Activated CD4-positive, alpha-beta T cell treated with anti-CD3 and anti-CD28 coated beads for 1 hour (primary cell): ENCODE results near the gene SPIC.
"Not testable (repeated sequence)": the region's sequence is repeated elsewhere in the genome, so short reads cannot be mapped to it uniquely, and the experiment has no call there.

ENCODE experiments used
- DNase-seq: peaks from one replicate; pipeline ENCODE4 v3.0.0-alpha.2; 2020

SPIC gene

DNA sequence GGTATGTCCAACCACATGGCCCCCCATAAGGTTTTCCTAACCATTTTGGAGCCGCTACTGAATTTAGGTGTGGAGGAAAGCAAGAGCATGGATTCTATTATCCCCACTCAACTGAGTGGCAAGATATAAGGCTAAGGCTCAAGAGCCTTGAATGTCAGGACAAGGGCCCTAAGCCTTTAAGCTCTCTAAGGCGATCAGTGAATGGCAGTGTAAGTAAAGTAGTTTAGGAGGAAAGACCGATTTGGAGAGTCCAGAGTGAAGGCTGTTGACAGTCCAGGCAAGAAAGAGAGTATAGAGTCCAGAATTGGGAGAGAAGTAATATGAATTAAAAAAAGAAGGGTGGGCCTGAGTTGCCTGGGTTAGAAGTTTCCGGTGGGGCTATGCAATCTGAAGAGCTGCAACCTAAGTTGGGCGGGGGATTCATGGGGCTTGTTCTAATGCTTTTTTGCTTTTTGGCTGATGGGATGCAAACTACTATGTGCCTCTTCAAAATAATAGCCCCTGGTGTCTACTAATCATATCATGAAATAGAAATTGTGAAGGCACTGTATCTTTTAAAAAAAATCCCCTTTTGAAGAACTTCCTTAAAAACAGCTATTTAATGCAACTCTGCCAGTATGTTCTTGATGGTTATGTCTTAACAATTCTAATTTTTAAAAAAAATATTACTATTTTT, at the start of gene SPIC:
TSS of gene SPIC (plus strand) at position 626 of the 676 bp plus-strand sequence. CDS start 1,569 bp downstream, outside the sequence.
- DNase-seq = no peak

DNA sequence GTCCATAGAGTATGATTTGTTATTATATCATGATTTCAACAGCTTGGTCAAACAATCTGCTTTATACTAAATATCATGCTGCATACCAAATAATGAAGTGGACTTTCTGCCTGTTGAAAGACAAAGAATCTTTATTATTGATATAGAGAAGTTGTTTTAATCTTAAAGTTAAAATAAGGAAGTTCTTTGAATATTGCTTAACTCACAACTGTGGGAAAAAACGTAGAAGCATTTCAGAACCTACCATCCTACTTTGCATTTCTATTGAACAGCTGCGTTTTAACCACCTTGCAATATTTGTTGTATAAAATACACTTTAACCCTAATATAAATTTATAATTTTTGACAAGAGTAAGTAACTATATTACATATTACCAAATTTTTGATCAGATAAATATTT, 44.7 kb upstream of the SPIC start:
- no peak for DNase-seq

DNA sequence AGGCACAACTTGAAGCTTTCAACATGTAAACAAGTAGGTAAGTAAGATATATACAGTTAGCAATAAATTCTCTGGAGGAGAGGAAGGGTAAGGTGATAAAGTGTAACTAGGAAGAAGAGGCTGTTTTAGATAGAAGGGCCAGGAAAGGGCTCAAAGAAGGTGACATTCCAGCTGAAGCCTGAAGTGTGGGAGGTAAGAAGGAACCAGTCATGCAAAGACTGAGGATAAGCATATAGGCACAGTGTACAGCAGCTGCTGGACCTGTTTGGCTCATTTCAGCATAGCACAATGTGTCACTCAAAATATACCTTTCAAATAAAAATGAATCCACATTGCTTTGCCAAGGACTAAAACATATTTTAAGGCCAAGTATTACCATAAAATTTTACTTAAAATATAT, 39.0 kb upstream of the SPIC start:
- no peak for DNase-seq

DNA sequence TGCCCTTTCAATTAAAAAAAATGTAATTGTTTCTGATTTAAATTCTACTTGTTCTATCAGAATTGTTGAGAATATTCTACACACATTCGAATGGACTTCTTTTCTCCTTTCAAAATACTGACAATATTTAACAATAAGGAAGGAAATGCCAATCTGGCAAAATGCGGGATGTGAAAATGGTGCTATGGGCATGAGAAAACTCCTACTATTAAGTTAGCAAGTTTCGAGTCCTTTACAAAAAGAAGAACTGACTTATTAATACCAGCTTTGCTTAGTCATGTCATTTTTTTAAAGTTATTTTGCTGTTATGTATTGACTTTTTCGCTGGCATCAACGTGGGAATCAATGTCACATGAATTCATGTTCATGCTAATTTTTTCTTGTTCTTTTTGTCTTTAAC, 35.9 kb upstream of the SPIC start:
- no peak for DNase-seq

DNA sequence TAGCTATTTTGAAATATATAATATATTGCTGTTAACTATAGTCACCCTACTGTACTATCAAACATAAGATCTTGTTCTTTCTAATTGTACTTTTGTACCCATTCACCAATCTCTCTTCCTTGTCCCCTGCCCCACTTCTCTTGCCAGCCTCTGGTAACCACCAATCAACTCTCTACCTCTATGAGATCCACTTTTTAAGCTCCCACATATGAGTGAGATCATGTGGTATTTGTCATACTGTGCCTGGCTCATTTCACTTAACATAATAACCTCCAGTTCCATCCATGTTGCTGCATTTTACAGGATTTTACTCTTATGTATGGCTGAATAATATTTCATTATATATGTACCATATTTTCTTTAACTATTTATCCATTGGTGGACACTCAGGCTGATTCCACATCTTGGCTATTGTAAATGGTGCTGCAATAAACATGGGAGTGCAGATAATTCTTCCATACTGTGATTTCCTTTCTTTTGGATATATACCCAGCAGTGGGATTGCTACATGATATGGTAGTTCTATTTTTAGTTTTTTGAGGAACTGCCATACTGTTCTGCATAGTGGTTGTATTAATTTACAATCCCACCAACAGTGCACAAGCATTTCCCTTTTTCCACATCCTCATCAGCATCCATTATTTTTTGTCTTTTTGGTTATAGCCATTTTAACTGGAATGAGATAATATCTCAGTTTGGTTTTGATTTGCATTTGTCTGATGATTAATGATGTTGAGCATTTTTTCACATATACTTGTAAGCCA, 33.5 kb upstream of the SPIC start:
- DNase-seq = no peak

DNA sequence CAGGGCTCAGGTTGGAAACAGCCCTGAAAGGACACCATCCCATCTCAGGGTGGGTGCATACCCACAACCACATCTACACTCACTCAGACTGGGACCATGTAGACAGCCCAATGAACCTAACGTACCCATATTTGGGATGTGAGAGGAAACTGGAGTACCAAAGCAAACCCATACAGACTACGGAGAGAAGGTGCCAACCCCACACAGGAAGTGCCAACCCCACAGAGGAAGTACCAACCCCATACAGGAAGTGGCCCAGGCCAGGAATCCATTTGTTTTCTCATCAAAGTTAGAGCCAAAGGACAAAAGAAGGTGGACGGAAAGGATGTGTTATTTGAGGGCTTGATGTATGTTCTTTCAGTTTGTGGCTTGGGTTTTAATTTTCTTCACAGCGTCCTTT, 19.5 kb upstream of the SPIC start:
- DNase-seq = no peak

DNA sequence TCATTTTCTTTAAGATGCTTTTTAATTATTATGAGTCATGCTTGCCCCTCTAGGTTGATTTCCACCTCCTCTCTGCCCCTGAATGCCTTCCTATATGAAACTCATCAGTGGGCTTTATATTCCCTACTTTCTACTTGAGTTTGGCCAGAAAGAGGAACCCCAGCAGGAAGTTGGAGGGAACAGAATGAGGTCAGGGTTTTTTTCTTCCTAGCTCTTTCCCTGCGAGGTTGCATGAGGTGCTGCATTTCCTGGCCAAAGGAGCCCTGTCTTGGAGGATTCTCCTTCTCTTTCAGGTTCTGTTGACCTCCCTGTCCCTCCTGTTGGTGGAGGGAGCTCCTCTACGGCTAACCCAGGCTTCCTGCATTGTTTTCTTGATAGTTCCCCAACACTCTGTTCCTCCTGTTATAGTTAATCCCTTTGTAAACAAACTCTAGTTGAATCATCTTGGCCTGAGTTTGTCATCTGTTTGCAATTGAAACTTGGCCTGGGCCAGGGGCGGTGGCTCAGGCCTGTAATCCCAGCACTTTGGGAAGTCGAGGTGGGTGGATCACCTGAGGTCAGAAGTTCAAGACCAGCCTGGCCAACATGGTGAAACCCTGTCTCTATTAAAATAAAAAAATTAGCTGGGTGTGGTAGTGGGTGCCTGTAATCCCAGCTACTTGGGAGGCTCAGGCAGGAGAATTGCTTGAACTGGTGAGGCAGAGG, 15.3 kb upstream of the SPIC start:
- DNase-seq = no peak

DNA sequence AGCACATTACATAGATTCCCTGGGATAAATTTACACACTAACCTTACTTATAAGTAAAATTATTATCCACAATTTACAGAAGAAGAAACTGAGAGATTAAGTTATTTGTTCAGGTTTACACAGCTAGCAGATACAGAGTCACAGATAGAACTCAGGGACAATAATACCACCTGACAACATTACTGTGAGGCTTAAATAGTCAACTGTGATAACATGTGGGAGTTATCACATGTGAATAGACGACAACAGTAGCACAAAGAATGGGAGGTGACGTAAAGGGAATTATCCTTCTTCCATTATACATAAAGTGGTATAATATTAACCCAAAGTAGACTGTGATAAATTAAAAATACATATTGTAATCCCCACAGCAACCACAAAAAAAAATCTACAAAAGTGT, 6.2 kb upstream of the SPIC start:
- DNase-seq = no peak

DNA sequence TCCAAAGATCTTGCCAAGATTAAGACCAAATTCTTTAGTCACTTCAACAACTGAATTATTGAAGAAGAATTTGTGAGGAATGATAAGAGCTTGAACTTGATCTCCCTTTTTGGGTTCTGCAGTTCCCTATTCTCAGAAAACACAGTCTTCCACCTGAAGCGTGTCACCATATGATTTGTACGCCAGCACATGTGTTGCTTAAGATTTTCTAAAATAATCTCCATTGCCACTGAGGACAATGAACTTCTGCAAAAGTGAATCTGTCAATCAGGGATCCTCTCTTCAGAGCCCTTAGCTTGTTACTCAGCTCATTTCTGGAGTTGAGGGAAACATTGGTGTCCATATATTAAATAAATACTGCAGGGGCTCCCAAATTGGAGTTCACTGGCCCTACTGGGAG, 4.2 kb upstream of the SPIC start:
- DNase-seq = no peak

DNA sequence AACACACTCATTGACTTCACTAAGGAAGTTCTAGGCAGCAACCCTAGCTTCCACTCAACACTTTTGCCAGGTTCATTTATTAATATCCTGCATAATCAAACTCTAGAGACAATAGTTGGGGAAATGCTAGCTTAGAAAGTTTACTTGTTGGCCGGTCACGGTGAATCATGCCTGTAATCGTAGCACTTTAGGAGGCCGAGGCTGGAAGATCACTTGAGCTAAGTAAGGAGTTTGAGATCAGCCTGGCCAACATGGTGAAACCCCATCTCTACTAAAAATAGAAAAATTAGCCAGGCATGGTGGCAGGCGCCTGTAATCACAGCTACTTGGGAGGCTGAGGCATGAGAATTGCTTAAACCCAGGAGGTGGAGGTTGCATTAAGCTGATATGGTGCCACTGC, 3.3 kb upstream of the SPIC start:
- DNase-seq = not testable (repeated sequence)

DNA sequence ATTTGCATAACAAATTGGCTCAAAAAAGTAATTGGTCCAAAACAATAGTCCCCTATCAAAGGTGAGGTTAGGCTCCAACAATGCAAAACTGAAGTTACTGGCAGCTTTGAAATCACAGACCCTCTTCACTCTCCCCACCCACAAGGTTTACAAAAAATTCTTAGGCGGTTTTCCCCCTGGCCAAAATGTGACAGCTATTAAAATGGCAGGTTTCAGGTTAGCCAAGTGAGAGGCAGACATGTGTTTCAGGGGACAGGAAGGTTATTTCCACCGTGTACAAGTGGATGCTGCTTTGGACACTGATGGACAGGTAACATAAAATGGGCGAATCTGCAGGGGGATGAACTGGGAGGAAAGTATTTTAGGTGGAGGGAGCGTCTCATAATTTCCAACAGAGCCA, 888 bp upstream of the SPIC start:
- no peak for DNase-seq

DNA sequence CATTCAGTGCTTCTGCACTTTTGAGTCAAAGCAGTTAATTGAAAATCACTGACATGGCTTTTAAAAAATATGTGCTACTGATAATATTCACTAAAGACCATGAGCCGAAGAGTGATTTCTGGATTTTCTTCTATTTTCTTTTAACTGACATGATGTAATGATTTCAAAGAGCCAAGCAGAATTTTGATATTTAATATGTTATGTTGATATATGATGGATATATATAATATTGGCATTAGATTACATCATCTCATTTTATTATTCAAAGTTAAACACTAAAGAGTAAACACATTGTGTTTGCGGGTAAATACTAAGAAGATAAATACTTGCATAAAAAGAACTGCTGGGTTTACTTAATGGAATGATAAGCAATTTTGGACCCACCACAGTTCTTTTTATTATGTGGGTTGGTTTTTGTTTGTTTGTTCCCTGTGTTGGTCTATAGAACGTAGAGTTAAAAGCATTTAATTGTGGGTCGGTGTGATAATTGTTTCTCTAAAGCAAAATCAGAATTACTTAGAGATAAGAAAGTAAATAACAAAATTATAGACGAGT, 692 bp downstream of the SPIC start:
- DNase-seq = no peak

DNA sequence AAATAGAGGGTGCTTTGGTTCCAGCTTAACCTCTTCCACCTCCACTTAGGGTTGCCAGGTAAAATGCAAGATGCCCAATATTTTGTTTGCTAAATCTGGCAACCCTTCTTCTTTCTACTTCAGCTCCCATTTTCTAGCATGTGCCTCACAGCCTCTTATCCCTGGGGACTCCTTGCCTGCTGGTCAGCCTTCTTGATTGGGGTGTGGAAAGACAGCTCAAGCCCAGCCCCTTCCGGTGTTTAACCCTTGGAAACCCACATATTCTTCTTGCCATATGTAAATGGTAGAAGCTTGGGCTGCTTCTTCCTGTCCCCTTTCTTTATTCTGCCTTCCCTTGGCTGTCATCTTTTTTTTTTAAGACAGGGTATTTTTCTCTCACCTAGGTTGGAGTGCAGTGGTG, 5.7 kb downstream of the SPIC start:
- no peak for DNase-seq

DNA sequence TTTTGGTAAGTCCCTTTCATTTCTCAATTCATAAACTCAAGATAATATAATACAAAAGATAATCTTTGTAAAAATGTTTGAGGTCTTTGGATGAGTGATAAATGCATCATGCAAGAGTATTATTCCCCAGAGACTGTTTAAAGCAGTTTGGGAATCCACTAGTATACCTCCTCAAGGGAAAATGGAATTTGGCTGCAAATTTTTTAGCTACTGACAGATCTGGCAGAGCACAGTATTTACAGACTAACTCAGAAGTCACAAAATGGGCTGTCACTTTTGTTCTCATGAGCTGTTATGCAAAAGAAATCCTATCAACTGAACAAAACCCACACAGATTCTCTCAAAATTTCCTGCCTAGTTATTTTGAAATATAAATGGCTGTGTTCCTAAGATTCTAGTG, 9.9 kb downstream of the SPIC start:
- no peak for DNase-seq

DNA sequence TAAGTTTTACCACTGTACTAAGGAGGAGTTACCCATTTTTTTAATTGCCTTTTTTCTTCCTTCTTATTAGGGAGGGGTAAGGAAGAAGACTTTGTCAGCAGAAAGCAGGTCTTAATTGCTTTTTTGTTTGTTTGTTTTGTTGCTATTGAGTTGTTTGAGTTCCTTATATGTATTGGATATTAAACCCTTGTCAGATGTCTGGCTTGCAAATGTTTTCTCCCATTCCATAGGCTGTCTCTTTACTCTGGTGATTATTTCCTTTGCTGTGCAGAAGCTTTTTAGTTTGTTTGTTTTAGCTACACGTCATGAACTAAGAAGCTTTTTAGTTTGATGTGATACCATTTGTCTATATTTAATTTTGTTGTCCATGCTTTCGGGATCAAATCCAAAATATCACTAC, 13.3 kb downstream of the SPIC start:
- DNase-seq = no peak

DNA sequence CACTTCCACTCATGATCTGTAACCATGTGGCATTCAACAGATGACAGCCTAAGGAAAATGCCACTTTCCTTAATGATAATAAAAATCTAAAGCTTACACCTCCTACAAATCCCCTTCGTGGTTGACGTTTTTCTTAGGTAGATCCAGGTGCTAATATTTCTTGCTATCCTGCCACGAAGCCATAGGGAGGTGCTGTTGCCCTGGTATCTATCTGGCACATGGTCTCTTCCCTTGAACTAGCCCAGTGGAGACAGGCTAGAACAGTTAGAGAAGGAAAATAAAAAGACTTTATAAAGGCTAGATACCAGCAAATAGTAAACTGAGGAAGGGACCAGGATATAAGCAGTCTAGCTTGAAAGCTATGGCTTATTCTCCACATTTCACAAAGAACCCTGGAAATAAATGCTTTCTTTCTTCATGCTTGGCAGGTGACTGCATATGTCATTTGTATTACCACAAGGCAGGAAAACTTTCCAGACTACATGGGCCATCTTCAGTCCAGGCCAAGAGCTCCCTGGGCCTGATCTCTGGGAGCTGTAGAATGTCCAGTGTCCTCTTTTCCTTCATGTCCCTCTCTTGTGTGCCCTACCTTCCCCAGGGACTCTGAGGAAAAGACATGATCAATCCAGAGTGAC, 15.3 kb downstream of the SPIC start:
- no peak for DNase-seq

DNA sequence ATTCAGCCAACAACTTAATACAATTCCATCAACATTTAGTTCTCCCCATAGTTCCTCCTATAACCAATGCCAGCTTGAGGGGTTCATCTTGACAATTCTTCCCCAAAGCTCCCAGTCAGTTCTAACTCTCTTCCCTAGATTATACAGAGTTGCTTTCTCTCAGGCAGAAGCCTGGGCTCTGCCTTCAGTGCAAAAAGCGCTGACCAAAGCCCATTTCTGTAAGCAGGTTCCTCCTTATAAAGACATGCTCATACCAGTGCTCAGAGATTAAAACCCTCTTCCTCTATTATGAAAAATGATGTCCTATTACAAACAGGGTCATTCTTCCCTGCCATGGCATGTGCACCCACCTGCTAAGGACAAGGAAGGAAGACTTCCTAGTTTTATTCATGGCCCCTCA, 16.2 kb downstream of the SPIC start:
- DNase-seq = no peak

DNA sequence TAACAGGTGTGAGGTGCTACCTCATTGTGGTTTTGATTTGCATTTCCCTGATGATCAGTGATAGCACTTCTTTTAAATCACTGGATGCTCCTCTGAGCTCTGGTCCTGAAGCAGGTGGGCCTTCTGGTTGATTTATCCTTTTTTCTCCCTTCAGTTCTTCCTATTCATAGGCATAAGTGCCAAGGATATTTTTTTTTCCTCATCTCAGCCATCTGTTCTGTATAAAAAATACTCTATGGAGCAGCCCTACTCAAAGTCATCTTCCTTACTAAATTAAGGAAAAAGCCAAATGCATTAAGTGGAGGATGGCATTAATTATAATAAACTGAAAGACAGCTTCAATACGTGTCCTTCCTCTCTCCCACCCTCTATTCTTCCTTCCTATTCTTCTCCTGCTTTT, 18.4 kb downstream of the SPIC start:
- DNase-seq = no peak

DNA sequence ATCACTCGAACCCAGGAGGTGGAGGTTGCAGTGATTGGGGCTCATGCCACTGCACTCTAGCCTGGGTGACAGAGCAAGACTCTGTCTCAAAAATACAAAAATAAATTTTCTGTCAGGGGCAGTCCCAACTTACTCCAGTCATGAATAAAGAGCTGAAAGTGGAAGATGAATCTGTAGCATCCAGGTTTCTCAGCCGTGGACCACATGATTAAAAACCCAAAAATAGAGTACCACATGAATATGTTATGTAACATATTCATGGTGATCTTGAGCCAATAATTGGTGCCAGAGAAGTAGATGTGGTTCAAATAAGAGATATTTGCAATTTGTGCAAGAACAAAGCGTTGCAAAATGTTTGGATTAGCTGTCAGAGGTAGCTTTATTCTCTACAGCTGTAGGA, 23.1 kb downstream of the SPIC start:
- no peak for DNase-seq

DNA sequence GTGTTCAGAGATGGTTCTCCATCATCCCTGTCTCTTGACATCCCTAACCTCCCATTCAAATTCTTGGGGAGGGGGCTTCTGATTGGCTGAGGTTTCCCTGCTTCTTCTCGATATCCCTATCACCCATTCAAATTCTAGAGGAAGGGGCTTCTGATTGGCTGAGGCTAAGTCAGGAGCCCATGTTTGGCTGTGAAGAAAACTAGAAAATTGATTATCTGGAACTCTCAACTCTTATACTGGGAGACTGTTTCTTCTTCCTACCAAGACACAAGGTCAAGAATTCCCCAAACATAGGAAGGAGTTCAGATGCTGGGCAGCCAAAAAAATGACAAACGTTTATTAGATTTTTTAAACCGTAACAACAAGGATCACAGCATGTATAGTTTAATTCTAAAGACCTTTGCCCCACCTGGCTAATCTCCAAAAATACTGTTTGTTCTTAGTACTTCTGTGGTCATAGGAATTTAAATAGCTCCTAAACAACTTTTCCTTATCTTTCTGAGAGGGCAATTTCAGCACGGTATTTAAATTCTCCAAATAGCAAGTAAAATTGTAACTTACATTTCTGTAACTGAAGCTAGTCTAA, 26.4 kb downstream of the SPIC start:
- no peak for DNase-seq

DNA sequence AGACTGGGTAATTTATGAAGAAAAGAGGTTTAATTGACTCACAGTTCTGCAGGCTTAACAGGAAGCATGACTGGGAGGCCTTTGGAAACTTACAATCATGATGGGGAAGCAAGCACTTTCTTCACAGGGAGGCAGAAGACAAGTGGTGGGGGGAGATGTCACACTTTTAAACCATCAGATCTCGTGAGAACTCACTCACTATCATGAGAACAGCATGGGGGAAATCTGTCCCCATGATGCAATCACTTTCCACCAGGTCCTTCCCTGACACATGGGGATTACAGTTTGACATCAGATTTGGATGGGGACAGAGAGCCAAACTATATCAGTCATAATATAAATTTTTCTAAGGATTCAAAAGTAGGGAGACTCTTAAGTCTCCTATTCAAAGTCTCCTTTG, 46.0 kb downstream of the SPIC start:
- DNase-seq = no peak

DNA sequence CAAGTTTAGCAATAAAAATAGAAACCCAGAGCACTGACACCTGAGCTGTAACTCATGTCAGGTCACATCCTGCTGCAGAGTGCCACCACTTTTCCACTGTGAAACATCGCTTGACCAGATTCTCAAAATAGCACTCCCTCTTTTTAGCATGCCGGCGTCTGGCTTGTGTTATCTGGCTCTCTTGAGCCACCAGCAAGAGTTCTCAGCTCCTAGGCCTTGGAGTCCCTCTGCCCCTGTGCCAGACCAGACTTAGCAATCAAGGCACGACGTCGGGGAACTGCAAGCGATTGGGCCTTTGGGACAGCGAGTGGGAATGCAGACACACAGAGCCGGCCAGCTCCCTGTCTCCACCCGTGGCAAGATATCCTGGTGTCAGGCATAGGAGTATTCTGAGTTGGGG, 52.5 kb downstream of the SPIC start:
- no peak for DNase-seq

DNA sequence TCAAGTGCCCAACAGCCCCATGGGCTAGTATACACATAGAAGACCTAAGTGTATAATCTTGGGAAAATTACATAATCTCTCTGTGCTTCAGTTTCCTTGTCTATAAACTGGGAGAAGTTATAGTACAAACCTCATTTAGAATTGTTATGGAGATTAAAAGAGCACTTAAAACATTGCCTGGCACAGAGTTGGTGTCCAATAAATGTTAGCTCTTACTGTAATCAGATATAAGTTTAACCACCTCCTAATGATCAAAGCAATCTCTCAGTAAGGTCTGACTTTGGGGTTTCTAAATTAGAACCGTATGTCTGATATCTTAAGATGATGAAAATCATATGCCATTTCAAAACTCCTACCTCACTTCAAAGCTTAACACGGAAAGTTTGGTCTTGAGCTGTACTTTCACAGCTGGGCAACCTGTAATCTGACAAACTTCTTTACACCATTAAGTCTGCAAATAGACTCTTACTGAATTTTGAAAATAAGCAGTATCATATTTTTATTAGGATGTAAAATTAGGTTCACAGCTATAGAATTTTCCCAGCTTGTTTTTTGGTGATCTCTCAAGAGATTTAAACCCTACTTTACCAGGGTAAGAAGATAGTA, 61.0 kb downstream of the SPIC start:
- DNase-seq = no peak
